Measurements from ENCODE around the gene EFNA3. TPM values are rescaled to one million over a fixed set of nuclear protein-coding genes. Genes with fewer than 3 reads are reported as not detected.

The EFNA3 gene
- total and polyA plus RNA-seq, 2 experiments from 2014 or later: 10.3 to 13.6 TPM

DNA sequence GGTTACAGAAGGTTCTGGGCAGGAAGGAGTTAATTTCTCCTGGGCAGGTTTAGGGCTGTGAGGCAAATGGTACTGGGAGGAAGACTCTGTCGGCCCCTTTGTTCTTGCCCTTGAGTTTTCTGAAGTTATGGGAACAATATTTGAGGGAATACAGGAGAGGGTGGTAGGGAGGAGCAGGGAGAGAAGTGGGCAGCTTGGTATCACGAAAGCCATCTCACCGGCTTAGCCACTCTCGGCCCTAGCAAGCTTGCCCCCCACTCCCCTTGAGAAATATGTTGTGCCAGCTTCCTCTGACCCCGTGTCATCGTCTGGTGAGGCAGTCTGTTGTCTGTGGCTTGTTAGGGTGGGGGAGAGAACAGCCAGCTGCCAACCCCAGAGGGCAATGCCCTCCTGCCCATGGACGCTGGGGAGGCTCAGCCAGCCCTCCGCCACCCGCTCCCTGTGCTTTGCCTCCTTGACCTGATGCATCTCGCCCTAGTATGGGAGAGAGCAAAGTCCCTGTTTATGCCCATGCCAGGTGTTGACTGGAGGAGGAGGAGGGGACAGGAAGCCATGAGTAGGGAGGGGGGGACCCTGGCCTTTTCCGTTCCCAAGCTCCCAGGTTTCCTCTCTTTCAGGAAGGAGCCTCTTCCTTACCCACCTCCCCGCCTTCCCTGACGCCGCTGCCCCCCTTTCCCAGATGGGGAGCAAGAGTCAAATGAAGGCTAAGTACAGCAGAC lies 50.3 kb downstream of the EFNA3 start:
- H3K9me2 ChIP-seq (ENCODE audit: insufficient read depth): no peaks in the 10 kb centered on the region
- Mint-ChIP-seq H3K27ac (no peak overlapping the region), H3K9me3 (no peaks in the 10 kb centered on the region), H3K27me3 (ENCODE audit: insufficient read depth, low read depth, poor library complexity) (peaks cover 69% of the 10 kb centered on the region), H3K4me1 (peaks cover 61% of the 10 kb centered on the region), H3K4me3 (peak overlapping the region; percentile 80), H3K36me3 (ENCODE audit: low read depth) (peaks cover 11% of the 10 kb centered on the region)
- peaks cover 51% of the 10 kb centered on the region for H3K4me1 ChIP-seq (ENCODE audit: insufficient read depth)
- ATAC-seq (no peak), DNase-seq (ENCODE audit: low spot score) (peak; percentile 65)
- H4K20me1 ChIP-seq (replicated peaks; ENCODE audit: insufficient read depth): no peaks in the 10 kb centered on the region
- H3K4me3 ChIP-seq: peak overlapping the region; percentile 72
- H3K79me2 ChIP-seq (replicated peaks; ENCODE audit: insufficient read depth): no peaks in the 10 kb centered on the region
- H3K27me3 ChIP-seq (ENCODE audit: insufficient read depth): peaks cover 75% of the 10 kb centered on the region
- peaks cover 13% of the 10 kb centered on the region for H3F3A ChIP-seq (replicated peaks; ENCODE audit: low read depth)
- H3K36me3 ChIP-seq (ENCODE audit: insufficient read depth): no peaks in the 10 kb centered on the region
- H3K4me2 ChIP-seq: peak overlapping the region; percentile 95
- peak overlapping the region; percentile 43; the same call in 1 of the 2 replicates for H2AFZ ChIP-seq
- TF ChIP-seq POLR2AphosphoS5 (IDR thresholded peaks at IDR 0.05; ENCODE audit: low read depth) (no peak), STAT1 (IDR thresholded peaks at IDR 0.05; ENCODE audit: unreplicated experiment) (no peak), JUNB (IDR thresholded peaks at IDR 0.05; ENCODE audit: unreplicated experiment) (no peak), EZH2 (IDR thresholded peaks at IDR 0.05; ENCODE audit: low read depth, unreplicated experiment) (no peak), CREB1 (CRISPR knock-in tag; IDR thresholded peaks at IDR 0.05; ENCODE audit: low read depth) (no peak), EZH2phosphoT487 (IDR thresholded peaks at IDR 0.05; ENCODE audit: unreplicated experiment) (no peak)
- TF ChIP-seq, protein P1, sequence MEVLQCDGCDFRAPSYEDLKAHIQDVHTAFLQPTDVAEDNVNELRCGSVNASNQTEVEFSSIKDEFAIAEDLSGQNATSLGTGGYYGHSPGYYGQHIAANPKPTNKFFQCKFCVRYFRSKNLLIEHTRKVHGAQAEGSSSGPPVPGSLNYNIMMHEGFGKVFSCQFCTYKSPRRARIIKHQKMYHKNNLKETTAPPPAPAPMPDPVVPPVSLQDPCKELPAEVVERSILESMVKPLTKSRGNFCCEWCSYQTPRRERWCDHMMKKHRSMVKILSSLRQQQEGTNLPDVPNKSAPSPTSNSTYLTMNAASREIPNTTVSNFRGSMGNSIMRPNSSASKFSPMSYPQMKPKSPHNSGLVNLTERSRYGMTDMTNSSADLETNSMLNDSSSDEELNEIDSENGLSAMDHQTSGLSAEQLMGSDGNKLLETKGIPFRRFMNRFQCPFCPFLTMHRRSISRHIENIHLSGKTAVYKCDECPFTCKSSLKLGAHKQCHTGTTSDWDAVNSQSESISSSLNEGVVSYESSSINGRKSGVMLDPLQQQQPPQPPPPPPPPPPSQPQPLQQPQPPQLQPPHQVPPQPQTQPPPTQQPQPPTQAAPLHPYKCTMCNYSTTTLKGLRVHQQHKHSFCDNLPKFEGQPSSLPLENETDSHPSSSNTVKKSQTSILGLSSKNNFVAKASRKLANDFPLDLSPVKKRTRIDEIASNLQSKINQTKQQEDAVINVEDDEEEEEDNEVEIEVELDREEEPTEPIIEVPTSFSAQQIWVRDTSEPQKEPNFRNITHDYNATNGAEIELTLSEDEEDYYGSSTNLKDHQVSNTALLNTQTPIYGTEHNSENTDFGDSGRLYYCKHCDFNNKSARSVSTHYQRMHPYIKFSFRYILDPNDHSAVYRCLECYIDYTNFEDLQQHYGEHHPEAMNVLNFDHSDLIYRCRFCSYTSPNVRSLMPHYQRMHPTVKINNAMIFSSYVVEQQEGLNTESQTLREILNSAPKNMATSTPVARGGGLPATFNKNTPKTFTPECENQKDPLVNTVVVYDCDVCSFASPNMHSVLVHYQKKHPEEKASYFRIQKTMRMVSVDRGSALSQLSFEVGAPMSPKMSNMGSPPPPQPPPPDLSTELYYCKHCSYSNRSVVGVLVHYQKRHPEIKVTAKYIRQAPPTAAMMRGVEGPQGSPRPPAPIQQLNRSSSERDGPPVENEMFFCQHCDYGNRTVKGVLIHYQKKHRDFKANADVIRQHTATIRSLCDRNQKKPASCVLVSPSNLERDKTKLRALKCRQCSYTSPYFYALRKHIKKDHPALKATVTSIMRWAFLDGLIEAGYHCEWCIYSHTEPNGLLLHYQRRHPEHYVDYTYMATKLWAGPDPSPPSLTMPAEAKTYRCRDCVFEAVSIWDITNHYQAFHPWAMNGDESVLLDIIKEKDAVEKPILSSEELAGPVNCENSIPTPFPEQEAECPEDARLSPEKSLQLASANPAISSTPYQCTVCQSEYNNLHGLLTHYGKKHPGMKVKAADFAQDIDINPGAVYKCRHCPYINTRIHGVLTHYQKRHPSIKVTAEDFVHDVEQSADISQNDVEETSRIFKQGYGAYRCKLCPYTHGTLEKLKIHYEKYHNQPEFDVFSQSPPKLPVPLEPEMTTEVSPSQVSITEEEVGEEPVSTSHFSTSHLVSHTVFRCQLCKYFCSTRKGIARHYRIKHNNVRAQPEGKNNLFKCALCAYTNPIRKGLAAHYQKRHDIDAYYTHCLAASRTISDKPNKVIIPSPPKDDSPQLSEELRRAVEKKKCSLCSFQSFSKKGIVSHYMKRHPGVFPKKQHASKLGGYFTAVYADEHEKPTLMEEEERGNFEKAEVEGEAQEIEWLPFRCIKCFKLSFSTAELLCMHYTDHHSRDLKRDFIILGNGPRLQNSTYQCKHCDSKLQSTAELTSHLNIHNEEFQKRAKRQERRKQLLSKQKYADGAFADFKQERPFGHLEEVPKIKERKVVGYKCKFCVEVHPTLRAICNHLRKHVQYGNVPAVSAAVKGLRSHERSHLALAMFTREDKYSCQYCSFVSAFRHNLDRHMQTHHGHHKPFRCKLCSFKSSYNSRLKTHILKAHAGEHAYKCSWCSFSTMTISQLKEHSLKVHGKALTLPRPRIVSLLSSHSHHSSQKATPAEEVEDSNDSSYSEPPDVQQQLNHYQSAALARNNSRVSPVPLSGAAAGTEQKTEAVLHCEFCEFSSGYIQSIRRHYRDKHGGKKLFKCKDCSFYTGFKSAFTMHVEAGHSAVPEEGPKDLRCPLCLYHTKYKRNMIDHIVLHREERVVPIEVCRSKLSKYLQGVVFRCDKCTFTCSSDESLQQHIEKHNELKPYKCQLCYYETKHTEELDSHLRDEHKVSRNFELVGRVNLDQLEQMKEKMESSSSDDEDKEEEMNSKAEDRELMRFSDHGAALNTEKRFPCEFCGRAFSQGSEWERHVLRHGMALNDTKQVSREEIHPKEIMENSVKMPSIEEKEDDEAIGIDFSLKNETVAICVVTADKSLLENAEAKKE (CRISPR knock-in tag; IDR thresholded peaks at IDR 0.05): no peak
- TF ChIP-seq, protein P2, sequence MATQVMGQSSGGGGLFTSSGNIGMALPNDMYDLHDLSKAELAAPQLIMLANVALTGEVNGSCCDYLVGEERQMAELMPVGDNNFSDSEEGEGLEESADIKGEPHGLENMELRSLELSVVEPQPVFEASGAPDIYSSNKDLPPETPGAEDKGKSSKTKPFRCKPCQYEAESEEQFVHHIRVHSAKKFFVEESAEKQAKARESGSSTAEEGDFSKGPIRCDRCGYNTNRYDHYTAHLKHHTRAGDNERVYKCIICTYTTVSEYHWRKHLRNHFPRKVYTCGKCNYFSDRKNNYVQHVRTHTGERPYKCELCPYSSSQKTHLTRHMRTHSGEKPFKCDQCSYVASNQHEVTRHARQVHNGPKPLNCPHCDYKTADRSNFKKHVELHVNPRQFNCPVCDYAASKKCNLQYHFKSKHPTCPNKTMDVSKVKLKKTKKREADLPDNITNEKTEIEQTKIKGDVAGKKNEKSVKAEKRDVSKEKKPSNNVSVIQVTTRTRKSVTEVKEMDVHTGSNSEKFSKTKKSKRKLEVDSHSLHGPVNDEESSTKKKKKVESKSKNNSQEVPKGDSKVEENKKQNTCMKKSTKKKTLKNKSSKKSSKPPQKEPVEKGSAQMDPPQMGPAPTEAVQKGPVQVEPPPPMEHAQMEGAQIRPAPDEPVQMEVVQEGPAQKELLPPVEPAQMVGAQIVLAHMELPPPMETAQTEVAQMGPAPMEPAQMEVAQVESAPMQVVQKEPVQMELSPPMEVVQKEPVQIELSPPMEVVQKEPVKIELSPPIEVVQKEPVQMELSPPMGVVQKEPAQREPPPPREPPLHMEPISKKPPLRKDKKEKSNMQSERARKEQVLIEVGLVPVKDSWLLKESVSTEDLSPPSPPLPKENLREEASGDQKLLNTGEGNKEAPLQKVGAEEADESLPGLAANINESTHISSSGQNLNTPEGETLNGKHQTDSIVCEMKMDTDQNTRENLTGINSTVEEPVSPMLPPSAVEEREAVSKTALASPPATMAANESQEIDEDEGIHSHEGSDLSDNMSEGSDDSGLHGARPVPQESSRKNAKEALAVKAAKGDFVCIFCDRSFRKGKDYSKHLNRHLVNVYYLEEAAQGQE (IDR thresholded peaks at IDR 0.05; ENCODE audit: unreplicated experiment): no peak
- TF ChIP-seq, protein P3, sequence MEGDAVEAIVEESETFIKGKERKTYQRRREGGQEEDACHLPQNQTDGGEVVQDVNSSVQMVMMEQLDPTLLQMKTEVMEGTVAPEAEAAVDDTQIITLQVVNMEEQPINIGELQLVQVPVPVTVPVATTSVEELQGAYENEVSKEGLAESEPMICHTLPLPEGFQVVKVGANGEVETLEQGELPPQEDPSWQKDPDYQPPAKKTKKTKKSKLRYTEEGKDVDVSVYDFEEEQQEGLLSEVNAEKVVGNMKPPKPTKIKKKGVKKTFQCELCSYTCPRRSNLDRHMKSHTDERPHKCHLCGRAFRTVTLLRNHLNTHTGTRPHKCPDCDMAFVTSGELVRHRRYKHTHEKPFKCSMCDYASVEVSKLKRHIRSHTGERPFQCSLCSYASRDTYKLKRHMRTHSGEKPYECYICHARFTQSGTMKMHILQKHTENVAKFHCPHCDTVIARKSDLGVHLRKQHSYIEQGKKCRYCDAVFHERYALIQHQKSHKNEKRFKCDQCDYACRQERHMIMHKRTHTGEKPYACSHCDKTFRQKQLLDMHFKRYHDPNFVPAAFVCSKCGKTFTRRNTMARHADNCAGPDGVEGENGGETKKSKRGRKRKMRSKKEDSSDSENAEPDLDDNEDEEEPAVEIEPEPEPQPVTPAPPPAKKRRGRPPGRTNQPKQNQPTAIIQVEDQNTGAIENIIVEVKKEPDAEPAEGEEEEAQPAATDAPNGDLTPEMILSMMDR (conservative IDR thresholded peaks at IDR 0.05; ENCODE audit: low read depth in 2 of 2): no peak
- H3K27ac ChIP-seq (ENCODE audit: low read depth): no peak overlapping the region
